CD4-positive, alpha-beta T cell treated with Interleukin-10 for 1 hour (primary cell): Measurements from ENCODE around the gene IL17RA.
"Not testable (repeated sequence)": the region's sequence is repeated elsewhere in the genome, so short reads cannot be mapped to it uniquely, and the experiment has no call there.

Experiments
- DNase-seq: peaks from one replicate; pipeline ENCODE4 v3.0.0-alpha.2; 2020

The IL17RA gene

DNA sequence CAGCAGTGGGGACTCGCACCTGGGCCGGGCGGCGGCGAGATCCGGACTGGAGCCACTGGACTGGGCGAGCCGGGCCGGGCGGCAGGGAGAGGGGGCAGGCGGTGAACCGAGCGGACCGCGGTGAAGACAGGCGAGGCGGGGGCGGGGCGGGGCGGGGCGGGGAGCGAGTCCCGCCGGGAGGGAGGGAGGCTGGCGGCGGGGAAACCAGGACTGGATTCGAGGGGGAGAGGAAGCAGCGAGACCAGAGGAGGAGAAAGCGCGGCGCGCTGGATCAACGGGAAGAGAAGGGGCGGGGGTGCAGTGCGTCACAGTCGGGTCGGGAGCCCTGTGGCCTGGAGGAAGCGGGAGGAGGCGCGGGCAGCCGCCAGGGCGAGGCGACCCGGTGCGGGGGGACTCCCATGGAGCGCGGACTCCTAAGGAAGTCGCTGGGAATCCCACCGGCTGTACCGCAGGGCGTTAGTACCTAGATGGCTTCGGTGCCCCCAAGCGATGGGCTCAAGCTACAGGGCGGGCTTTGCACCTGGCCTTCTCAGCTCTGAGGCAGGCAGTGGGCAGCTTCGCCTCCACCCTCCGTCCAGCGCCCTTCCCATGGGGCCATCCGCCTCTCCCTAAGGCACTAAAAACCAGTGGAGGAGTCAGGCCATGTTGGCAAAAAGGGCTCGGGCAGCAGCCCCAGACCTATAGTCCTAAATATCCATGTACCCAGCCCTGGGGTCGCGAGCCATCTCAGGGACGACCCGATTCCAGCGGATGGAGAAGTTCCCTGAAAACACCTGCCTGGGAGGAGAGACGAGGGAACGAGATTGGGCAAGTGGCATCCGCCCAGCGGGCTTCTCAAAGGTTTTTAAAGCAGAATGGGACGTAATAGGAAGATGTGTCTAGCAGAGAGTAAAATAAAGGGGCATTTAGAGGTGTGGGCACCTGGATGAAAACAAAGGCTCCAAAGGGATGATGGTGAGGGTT lies 36.7 kb downstream of the IL17RA start, which contains the start of gene TMEM121B:
Gene TMEM121B, minus strand, starts transcription at position 128 of the 963 bp plus-strand sequence. CDS start 233 bp downstream, outside the sequence.
- no peak for DNase-seq

DNA sequence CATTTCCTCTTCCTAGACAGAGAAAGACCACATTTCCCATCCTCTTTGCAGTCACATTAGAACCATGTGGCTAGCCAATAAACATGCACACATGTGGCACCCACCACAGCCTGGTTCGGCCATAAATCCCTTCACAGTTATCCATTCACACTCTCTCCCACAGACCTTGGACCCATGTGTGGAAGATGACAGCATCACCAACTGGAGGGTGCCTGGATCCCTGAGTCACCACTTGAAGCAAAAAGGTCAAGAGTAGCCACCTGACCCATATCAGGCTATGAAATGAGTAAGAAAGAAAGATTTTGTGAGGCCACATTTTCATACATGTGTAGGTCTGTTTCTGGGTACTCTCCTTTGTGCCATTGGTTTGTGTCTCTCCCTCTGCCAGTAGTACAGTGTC lies 45.4 kb downstream of the IL17RA start:
- no peak for DNase-seq

GRCh38 chr22:17131686-17132085 lies 46.9 kb downstream of the IL17RA start:
- DNase-seq: no peak

GRCh38 chr22:17132112-17132511 lies 47.3 kb downstream of the IL17RA start:
- DNase-seq: no peak

DNA sequence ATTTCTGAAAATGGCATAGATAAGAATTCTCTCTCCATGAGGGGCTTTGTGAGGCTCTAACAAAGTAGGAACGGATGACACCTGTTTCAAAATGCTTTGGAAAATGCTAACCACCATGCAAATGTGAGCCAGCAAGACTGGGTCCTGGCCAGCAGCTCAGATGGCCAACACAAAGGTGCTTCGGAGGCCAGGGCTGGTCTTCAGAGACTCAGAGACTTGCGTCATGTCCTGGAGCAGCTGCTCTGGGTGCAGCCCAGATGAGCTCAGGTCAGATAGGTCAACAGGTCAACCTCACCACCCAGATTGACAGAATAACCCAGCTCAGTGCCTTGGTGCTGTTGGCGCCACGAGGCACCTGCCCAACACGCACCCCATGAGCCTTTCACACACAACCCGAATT lies 48.3 kb downstream of the IL17RA start:
- DNase-seq: no peak

DNA sequence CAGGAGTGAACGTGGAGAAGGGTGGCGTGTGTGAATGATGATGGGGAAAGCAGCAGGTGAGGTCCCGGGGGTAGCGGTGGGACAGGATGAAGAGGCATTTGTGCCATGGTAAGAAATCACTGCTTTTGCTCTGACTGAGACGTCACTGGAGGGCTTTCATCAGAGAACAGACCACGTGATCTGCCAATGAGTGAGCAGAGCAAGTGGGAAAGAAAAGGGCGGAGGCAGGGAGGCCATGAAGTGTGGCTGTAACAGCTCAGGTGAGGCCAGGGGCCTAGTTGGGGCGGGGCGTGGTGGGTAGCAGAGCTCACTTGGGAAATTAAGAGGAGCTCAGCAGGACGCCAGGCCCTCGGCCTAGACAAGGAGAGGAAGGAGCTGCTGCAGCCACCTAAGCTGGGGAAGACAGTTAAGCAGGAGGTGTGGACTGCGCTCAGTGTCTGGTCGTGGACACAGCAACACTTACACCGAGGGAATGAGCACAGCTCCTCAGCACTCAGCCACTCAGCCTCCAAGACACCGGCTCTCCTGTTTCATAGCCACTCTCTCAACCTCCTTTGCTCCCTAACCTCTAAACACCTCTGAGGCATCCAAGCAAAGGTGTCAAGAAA lies 50.5 kb downstream of the IL17RA start:
- DNase-seq: no peak

DNA sequence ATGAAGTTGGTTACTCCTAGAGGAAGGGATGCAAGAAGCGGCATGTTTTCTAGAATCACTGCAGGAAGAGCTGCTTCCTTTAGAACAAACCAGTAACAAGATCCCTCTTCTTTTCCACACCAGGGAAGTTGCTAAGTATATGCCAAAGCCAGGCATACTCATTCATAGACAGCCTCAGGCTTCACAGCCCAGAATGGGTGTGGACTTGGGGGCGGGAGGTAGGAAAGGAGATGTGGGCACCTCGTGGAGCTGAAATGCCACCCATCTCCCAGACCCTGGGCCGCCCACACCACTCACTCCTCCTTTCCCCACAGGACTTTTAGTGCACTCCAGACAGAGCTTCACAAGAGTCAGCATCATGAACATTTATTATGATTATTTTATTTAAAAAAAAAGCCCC lies 52.4 kb downstream of the IL17RA start:
- no peak for DNase-seq

DNA sequence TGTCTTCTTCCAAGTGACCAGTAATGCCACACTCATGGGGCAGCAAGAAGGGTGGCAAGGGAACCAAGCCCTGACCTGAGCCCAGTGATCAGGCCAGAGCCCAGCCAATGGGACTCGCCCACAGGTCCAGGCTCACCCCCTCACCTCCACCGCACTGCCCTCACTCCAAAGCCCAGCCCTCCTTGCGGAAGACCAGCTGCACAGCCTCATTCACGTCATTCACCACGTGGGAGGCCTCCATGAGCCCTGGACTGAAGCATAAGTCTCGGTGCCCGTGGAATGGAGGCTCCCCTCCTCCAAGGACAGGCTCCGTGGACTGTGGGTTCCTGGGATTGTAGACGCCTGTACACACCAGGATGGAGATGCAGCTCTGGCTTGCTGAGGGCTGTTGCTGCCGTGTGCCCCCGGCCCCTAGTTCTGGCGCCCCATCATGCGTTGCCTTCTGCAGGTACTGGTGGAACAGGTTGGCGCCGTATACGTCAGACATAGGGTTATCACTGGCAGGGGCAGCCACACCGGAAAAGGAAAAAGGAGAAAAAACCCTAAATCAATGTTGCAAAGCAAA lies 53.1 kb downstream of the IL17RA start:
- DNase-seq: no peak

DNA sequence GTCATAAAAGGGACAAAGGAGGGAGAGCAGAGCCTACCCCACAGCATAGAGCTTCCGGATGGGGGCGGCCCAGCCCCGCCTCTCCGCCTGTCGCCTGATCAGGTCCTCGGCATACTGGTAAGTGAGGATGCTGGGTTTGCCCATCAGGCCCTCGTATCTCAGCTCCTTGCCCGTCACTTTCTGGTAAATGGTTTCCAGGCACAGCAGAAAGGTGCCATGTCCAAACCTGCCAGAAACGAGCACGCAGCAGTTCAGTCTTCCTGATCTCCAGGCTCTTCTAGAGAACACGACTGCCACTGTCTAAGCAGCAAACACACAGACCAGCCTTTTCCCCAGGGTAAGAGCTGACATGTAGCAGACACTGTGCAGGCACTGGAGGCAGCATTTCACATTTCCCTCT lies 53.7 kb downstream of the IL17RA start:
- no peak for DNase-seq

DNA sequence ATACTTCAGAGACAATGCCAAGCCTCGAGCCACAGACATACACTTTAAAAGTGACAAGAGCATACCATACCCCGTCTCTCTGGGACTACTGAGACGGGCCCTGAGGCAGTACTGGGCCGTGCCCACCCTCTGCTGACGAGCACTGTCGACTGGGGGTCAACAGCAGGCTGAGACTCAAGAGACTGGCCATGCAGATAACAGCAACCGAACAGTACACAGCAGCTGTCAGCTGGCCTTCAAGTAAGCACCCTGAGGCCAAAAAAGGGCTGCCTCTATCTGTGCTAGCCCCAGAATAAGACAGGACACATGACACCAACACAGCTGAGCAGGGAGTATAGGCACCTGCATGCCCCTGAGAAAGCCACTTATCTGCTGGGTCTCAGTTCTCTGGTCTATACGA lies 55.2 kb downstream of the IL17RA start:
- no peak for DNase-seq

- no peak for DNase-seq
These were observed 56.3 kb downstream of the IL17RA start for GRCh38 chr22:17140826-17141766.

- no peak for DNase-seq
These were observed 58.3 kb downstream of the IL17RA start for GRCh38 chr22:17143101-17143500.

- no peak for DNase-seq
These were observed 59.0 kb downstream of the IL17RA start for GRCh38 chr22:17143826-17144225.

GRCh38 chr22:17145021-17145680 lies 60.4 kb downstream of the IL17RA start:
- no peak for DNase-seq

DNA sequence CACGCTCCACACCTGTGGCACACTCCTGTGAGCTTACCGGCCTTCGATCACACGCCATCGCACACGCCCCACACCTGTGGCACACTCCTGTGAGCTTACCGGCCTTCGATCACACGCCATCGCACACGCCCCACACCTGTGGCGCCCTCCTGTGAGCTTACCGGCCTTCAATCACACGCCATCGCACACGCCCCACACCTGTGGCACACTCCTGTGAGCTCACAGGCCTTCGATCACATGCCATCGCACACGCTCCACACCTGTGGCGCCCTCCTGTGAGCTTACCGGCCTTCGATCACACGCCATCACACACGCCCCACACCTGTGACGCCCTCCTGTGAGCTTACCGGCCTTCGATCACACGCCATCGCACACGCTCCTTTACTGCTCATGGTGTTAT lies 62.7 kb downstream of the IL17RA start:
- not testable (repeated sequence) for DNase-seq

- DNase-seq: no peak
These were observed 64.4 kb downstream of the IL17RA start for GRCh38 chr22:17149076-17149815.

GRCh38 chr22:17152340-17152739 lies 67.5 kb downstream of the IL17RA start:
- DNase-seq: no peak

DNA sequence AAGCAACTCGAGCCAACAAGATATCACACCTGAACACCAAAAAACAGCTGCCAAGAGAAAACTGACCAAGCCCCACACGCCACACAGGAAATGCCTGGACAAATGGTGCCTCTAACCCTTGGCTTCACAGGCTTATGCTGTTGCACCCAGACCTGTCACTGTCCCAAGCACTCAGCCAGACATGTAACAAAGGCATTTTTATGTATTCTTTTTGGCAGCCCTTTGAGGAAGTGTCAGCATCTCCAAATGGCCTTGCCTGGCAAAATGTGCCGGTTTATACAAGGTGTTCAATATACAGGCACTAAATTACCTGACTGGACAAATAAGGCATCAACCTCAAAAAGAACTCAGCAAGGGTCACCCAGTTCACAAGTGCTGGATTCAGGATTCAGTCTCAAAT lies 68.2 kb downstream of the IL17RA start:
- no peak for DNase-seq

GRCh38 chr22:17155941-17156340 lies 71.1 kb downstream of the IL17RA start:
- no peak for DNase-seq

DNA sequence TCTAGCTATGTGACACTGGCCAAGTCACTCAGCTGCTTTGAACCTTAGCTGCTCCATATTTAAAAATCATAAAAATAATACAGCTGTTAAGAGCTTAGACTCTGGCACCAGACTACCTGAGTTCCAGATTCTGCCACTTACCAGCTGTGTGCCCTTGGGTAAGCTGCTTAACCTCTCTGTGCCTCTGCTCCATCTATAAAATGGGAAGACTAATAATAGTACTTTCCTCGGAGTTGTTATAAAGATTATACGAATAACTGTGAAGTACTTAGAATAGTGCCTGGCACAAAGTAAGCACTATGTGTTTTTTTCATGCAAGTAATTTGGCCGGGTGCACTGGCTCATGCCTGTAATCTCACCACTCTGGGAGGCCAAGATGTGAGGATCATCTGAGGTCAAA lies 72.9 kb downstream of the IL17RA start:
- DNase-seq: no peak

DNA sequence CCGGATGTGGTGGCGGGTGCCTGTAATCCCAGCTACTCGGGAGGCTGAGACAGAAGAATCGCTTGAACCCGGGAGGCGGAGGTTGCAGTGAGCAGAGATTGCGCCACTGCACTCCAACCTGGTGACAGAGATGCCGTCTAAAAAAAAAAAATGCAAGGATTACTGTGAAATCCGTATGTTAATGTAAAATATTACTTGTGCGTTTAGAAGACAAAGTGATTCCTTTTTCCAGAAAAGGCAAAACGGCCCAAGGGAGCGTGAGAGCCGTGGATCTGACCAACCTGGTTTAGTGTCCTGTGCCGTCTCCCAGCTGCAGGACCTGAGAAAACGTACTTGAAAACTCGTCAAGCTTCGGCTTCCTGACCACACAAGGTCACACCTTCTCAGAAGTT lies 73.4 kb downstream of the IL17RA start:
- no peak for DNase-seq
